Ishikawa (cell line): Measurements from ENCODE around the gene CSNK1D.

Experiments used
- CEBPB ChIP-seq: IDR thresholded peaks from 2 replicates; pipeline ENCODE4 v1.6.1; 2012
- CREB1 ChIP-seq: IDR thresholded peaks from 2 replicates; pipeline ENCODE4 v1.6.1; 2012; ENCODE audit warnings: low read depth
- EP300 ChIP-seq: IDR thresholded peaks from 2 replicates; pipeline ENCODE4 v1.6.1; 2012; ENCODE audit warnings: borderline replicate concordance
- REST ChIP-seq: IDR thresholded peaks from 2 replicates; pipeline ENCODE4 v1.6.1; 2012; ENCODE audit warnings: low read depth, mild to moderate bottlenecking
- USF1 ChIP-seq: IDR thresholded peaks from 2 replicates; pipeline ENCODE4 v1.6.1; 2012
- TF ChIP-seq, protein P1 (sequence below): IDR thresholded peaks from 2 replicates; pipeline ENCODE4 v1.6.1; 2012

- TF ChIP-seq USF1 = no peak
- TF ChIP-seq EP300 = no peak
- no peak for TF ChIP-seq CEBPB
- TF ChIP-seq REST = no peak
- TF ChIP-seq, protein P1, sequence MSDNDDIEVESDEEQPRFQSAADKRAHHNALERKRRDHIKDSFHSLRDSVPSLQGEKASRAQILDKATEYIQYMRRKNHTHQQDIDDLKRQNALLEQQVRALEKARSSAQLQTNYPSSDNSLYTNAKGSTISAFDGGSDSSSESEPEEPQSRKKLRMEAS = no peak
- TF ChIP-seq CREB1 = no peak
Measured at GRCh38 chr17:82262344-82262743, 11.2 kb downstream of the CSNK1D start.
